ENCODE measurements around the gene MST1.

MST1 gene

GRCh38 chr3:49662720-49663413 is 26.4 kb downstream of the MST1 start:
- Histone ChIP-seq H3K27me3 (ENCODE audit: insufficient read depth, low read length) (no peaks in the 10 kb centered on the region), H3K27ac (ENCODE audit: low read depth, low read length, poor library complexity, severe bottlenecking) (no peak overlapping the region), H3K4me3 (ENCODE audit: low read depth, low read length, poor library complexity, severe bottlenecking) (no peak overlapping the region), H3K4me1 (ENCODE audit: insufficient read depth, low read length, severe bottlenecking) (no peaks in the 10 kb centered on the region), H3K4me2 (ENCODE audit: low read length) (no peak overlapping the region), H3K9ac (ENCODE audit: low read length) (no peak overlapping the region), H3K9me3 (ENCODE audit: low read length) (no peaks in the 10 kb centered on the region), H3K9me2 (ENCODE audit: low read depth, low read length) (no peaks in the 10 kb centered on the region), H4K20me1 (ENCODE audit: insufficient read depth, low read length) (no peaks in the 10 kb centered on the region), H2AFZ (ENCODE audit: low read length) (no peak overlapping the region), H3K36me3 (ENCODE audit: insufficient read depth, low read length) (no peaks in the 10 kb centered on the region), H3F3A (ENCODE audit: insufficient read depth, low read length) (no peaks in the 10 kb centered on the region), H3K79me2 (ENCODE audit: insufficient read depth, low read length) (no peaks in the 10 kb centered on the region)
- no peak for TF ChIP-seq EZH2 (IDR thresholded peaks at IDR 0.05; ENCODE audit: borderline replicate concordance, low read length)
- no peak for TF ChIP-seq CTCF (IDR thresholded peaks at IDR 0.05; ENCODE audit: low read length)

- Histone ChIP-seq H4K20me1 (ENCODE audit: insufficient read depth, low read length) (no peaks in the 10 kb centered on the region), H3K79me2 (ENCODE audit: insufficient read depth, low read length) (no peaks in the 10 kb centered on the region), H3K9ac (ENCODE audit: low read length) (no peak overlapping the region), H3K27me3 (ENCODE audit: insufficient read depth, low read length) (no peaks in the 10 kb centered on the region), H3K4me1 (ENCODE audit: insufficient read depth, low read length, severe bottlenecking) (no peaks in the 10 kb centered on the region), H3K9me3 (ENCODE audit: low read length) (no peaks in the 10 kb centered on the region), H3F3A (ENCODE audit: insufficient read depth, low read length) (no peaks in the 10 kb centered on the region), H3K4me3 (ENCODE audit: low read depth, low read length, poor library complexity, severe bottlenecking) (no peak overlapping the region), H3K4me2 (ENCODE audit: low read length) (no peak overlapping the region), H2AFZ (ENCODE audit: low read length) (no peak overlapping the region), H3K9me2 (ENCODE audit: low read depth, low read length) (no peaks in the 10 kb centered on the region), H3K27ac (ENCODE audit: low read depth, low read length, poor library complexity, severe bottlenecking) (no peak overlapping the region), H3K36me3 (ENCODE audit: insufficient read depth, low read length) (no peaks in the 10 kb centered on the region)
- TF ChIP-seq CTCF (IDR thresholded peaks at IDR 0.05; ENCODE audit: low read length) (no peak), EZH2 (IDR thresholded peaks at IDR 0.05; ENCODE audit: borderline replicate concordance, low read length) (no peak)
Measured at GRCh38 chr3:49662021-49662420, 27.3 kb downstream of the MST1 start.

GRCh38 chr3:49661281-49661680 is 28.0 kb downstream of the MST1 start:
- Histone ChIP-seq H3K27ac (ENCODE audit: low read depth, low read length, poor library complexity, severe bottlenecking) (no peak overlapping the region), H3K4me2 (ENCODE audit: low read length) (no peak overlapping the region), H2AFZ (ENCODE audit: low read length) (no peak overlapping the region), H3K9ac (ENCODE audit: low read length) (no peak overlapping the region), H3F3A (ENCODE audit: insufficient read depth, low read length) (no peaks in the 10 kb centered on the region), H3K4me3 (ENCODE audit: low read depth, low read length, poor library complexity, severe bottlenecking) (no peak overlapping the region), H3K4me1 (ENCODE audit: insufficient read depth, low read length, severe bottlenecking) (no peaks in the 10 kb centered on the region), H3K36me3 (ENCODE audit: insufficient read depth, low read length) (no peaks in the 10 kb centered on the region), H3K9me2 (ENCODE audit: low read depth, low read length) (no peaks in the 10 kb centered on the region), H4K20me1 (ENCODE audit: insufficient read depth, low read length) (no peaks in the 10 kb centered on the region), H3K9me3 (ENCODE audit: low read length) (no peaks in the 10 kb centered on the region), H3K79me2 (ENCODE audit: insufficient read depth, low read length) (no peaks in the 10 kb centered on the region), H3K27me3 (ENCODE audit: insufficient read depth, low read length) (no peaks in the 10 kb centered on the region; the same call in 1 of the 2 replicates)
- TF ChIP-seq CTCF (IDR thresholded peaks at IDR 0.05; ENCODE audit: low read length), result no peak
- TF ChIP-seq EZH2 (IDR thresholded peaks at IDR 0.05; ENCODE audit: borderline replicate concordance, low read length), result no peak
